ENCODE results near the gene PNLIPRP1.

Gene PNLIPRP1

DNA sequence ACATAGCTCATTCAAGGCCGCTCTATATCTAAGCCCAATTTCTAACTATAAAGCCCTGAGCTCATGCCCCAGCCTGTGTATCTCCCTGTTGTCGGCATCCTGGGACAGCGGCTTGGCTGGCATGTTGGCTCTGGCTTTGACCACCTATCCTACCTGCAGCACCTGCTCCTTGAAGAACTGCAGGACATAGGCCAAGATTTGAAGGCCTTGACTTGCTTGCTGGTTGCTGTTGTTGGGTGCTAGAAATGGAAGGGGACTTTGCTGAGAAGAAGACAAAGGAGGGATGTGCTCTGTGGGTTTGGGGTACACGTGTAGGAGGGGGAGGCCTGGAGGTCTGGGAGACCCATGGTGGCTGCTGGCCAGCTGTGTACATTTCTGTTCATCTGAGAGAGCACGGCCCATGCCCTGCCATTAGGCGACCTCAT lies 41.1 kb downstream of the PNLIPRP1 start:
- DNase-seq (ENCODE audit: low spot score), result no peak

DNA sequence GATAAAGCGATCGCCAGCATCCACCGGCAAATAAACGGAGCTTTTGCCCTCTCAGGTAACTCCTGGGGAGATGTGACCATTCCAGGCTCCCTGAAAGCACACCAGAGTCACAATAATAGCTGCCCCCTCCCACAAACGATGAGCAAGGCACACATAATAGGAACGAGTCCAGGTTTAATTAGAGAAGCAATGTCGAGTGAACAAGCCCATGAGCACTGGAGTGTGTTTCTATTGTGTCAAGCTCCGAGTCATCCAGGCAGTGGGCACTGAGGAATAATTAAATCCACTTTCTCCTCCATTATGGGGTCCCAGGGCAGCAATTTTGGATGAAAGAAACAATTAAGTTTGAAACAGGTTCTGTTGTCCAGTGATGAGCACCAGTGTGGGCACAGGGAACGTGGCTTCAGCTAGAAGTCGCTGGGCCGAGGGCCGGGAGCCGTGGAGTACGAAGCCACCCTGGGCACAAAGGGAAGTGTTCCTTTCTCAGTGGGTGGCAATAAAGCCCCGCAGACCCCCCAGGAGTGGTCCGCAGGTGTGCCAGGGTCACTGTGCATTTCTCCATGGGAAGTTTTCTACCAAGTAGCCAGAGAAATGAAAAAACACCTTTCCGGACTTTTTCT lies 41.9 kb downstream of the PNLIPRP1 start:
- no peak for DNase-seq (ENCODE audit: low spot score)

DNA sequence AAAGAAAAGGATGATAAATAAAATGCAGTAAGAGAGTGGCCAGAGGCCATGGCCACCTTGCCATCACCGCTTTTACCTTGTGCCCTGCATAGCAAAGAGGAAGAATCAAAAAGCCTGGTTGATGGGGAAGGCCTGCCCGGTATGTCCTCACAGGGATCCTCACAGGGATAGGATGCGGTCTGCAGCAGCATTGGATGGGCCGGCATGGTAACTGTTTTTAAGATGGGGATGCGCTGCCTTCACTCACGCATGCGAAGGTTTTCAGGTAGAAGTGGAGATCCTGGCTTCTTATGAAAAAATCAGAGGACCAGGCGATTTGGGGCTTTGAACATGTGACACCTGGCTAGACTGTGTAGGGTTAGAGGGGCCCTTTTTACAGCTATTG lies 42.4 kb downstream of the PNLIPRP1 start:
- no peak for DNase-seq (ENCODE audit: low spot score)

DNA sequence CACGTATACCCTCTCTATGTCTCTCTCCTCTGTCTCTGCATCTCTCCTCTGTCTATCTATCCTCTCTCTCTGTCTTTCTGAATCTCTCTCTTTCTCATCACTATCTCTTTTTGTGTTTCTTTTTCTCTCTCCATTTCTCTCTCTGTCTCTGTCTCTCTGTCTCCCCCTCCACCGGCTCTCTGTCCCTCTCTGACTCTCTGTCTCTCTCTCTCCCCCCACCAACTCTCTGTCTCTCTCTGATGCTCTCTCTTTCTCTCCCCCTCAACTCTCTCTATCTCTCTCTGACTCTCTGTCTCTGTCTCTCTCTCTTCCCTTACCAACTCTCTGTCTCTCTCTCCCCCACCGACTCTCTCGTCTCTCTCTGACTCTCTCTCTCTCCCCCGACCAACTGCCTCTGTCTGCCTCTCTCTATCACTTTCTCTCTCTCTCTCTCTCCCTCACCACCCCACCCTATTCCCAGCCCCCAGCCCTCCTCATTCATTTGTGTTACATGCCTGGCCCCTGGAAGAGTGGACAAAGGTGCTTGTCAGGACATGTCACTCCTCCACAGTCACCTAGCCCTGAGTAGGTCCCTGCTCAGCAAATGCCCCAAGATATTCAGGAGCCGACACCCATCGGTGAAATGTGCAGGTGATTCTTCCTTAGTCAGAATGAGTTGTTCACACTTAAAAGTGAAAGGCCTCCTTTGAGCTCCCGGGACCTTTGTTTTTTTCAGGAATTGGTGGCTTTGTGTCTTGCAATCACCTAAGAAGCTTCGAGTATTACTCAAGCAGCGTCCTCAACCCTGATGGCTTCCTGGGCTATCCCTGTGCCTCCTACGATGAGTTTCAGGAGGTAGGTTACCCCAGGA lies 43.6 kb downstream of the PNLIPRP1 start:
- no peak for DNase-seq (ENCODE audit: low spot score)

DNA sequence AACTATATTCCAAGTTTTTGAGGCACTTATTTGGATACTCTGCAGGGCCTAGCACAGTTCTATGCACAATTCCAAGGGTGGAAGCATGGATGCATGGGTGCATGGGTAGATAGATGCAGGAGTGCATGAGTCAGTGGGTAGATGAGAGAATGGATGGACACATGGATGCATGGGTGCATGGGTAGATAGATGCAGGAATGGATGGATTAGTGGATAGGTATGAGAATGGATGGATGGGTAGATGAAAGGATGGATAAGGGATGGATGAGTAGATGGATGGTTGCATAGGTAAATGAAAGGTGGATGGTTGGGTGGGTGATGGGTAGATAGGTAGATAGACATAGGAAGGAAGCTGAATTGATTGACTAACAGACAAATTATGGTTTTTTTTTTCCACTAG lies 45.6 kb downstream of the PNLIPRP1 start:
- no peak for DNase-seq (ENCODE audit: low spot score)

DNA sequence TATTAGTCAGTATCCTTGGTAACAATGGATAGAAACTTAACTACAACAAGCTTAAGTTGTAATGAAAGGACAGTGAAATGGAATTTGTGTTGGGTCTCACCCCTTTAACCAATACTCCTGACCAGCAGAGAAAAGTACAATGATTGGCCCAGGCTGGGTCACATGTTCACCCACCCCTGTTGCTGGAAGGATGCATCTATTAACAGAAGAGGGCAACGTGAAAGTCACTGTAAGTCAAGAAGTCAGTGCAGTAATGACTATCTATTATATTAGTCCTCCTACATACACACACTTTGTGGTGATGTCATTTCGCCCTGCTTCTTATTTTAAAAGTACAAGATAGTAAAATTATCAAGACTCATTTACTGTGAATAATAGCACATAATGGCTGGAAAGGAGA lies 46.2 kb downstream of the PNLIPRP1 start:
- no peak for DNase-seq (ENCODE audit: low spot score)

DNA sequence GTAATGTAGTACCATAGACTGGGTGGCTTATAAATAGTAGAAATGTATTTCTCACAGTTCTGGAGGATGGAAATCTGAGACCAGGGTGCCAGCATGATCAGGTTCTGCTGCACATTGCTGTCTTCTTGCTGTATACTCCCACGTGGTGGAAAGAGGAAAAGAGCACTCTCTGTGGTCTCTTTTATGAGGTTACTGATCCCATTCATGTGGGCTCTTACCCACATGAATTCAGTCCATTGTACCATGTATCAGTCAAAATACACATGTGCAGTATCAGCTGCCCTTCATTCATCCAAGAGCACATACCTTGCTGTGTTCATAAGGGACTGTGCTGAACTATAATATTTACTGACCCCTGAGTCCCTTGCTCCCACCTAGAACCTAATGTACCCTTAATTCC lies 47.1 kb downstream of the PNLIPRP1 start:
- DNase-seq (ENCODE audit: low spot score), result no peak

DNA sequence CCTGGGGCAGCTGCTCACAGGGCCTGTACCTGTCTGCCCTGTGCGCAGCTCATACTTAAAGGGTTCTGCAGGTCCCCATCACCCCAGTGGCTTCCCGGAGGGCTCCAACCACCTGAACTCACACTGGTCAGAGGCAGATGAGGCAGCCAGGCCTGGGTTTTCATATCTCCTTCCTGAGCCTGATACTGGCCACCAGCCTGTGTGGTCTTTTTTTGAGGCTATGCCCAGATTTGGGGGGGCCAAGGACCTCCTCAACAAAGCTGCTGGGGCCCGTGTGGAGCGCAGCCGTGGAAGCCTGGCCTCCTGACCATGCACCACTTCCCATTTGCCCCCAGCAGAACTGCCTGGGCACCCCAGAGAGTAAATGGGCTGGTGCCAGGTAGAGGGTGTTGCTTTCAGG lies 55.7 kb downstream of the PNLIPRP1 start:
- no peak for DNase-seq (ENCODE audit: low spot score)

DNA sequence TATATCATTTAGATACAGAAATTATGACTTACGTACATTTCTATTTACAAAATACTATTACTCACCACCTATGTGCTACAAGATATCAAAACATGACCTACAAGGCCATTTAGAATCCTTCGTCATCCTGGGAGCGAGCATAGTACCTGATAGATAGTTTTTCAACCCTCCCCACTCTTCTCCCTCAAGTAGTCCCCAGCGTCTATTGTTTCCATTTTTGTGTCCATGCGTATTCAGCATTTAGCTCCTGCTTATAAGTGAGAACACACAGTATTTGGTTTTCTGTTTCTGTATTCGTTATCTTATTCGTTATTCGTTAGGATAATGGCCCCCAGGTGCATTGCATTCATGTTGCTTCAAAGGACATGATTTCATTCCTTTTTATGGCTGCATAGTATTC lies 58.1 kb downstream of the PNLIPRP1 start:
- DNase-seq (ENCODE audit: low spot score), result no peak

DNA sequence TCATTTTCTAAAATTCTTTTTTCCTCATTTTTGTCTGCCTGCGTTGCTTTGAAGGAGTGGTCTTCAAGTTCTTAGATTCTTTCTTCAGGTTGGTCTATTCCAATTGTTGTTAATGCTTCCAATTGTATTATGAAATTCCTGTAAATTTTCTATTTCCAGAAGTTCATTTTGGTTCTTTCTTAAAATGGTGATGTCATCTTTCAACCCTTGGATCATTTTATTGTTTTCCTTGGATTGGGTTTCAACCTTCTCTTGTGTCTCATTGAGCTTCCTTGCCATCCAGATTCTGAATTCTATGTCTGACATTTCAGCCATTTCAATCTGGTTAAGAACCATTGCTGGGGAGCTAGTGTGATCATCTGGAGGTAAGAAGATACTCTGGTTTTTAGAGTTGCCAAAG lies 63.1 kb downstream of the PNLIPRP1 start:
- no peak for DNase-seq (ENCODE audit: low spot score)

DNA sequence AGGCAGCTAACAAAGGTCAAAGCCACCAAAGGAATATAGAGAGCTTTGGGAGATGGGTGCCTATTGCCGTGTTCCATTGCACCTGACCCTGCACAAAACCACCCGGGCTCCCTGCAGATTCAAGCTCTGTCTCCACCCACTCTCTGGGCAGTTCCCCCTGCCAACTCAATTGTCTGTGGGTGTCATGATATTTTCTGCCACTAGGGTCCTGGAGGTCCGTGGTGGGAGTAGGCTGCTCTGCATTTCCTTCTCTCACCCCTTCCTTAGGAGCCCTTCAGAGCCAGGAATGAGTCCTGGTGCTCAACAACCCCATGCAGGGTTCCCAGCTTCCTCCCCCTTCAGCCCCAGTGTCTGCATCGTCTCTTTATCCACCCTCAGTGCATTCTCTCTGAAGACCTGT lies 64.1 kb downstream of the PNLIPRP1 start:
- DNase-seq (ENCODE audit: low spot score), result no peak

DNA sequence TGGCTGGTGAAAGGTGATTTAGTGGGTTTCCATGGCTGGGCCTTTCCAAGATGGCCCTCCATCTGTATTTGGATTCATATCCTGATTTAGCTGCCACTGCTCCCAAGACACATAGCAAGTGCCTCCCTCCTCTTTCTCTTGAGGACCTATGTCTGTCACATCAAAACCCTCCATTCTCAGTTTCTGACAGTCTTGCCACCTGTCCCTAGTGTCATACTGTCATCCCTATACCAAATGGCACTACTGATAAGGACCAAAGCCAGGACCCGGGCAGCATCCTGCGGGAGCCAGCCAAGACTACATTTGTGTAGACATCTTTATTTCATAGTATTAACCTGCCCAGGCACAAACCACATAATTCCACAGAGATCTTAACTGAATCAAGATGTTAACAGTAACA lies 64.8 kb downstream of the PNLIPRP1 start:
- no peak for DNase-seq (ENCODE audit: low spot score)

DNA sequence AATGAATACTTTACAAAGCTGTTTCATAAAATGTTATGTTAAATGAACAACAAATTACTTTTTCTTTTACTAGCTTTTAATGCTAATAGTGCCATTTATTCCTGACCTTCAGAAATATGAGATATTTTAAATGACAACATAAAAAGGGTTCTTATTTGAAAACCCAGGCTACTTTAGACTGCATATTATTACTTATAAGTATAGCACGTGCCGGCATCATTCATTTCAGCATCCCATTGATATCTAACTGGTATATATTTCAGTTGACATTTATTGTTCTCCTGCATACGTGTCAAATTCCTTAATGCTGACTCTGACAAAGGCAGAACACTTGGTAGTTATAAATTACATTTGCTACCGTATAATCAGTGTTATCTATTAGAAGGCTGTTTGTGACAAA lies 65.3 kb downstream of the PNLIPRP1 start:
- no peak for DNase-seq (ENCODE audit: low spot score)

DNA sequence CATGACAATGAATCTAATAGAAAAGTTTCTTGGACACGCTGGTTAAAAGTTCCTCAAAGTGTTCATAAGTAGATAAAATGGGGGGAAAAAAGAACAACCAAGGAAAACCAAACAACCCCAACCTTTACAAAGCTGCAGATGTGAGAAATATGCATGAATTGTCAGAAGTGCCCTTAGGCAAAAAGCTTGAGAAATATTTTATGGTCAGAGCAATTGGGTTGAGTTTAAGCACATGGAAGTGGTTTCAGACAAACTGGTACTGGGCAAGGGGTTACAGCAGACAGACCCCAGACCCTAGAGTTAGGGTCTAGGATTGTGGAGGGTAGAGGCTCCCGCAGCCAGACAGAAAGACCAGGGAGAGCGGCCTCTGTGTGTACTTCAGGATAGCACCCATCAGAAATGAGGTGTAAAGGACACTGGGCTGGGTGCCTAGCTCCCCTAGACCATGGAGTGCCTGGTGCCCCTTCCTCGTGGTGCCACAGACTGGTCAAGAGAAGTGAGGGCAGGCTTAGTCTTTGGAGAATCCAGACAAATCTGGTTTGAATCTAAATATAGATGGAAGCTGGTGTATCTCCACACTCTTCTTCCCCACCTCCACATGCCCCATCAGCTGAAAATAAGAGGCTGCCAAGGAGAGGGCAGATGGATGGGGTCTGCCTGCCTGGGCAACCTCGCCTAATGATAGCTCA lies 67.2 kb downstream of the PNLIPRP1 start:
- DNase-seq (ENCODE audit: low spot score), result no peak

Measured in cerebellar cortex (tissue), 1 donor.